Measurements from ENCODE around the gene SSC4D. TPM values are rescaled to one million over a fixed set of nuclear protein-coding genes. Genes with fewer than 3 reads are reported as not detected.
A peak's percentile ranks its signal among the peaks of the same experiment; 100 is the strongest.

The SSC4D gene
- total and polyA plus RNA-seq, 9 of the 15 experiments (the other 6 are each of a cell fraction or from before 2014, with no cell fraction given): 0.06 to 1.1 (median 0.85) TPM; not detected in 1

- TF ChIP-seq ATF3 (IDR thresholded peaks at IDR 0.05) (peak; percentile 74), ATF3 (CRISPR knock-in tag; conservative IDR thresholded peaks at IDR 0.05) (0 out of 2 replicates have a peak, but pooled peaks have one; percentile 40), ZNF592 (IDR thresholded peaks at IDR 0.05) (peak; percentile 86; the same call in 1 of the 2 replicates), HDAC3 (IDR thresholded peaks at IDR 0.05; ENCODE audit: borderline replicate concordance, partially characterized antibody) (no peak), ESRRA (IDR thresholded peaks at IDR 0.05; ENCODE audit: borderline replicate concordance, low read depth) (peak; percentile 76), HNRNPL (IDR thresholded peaks at IDR 0.05; ENCODE audit: low read depth, low read length) (no peak), STAT5A (IDR thresholded peaks at IDR 0.05; ENCODE audit: borderline replicate concordance, low read length) (no peak; the same call in 1 of the 2 replicates), KDM2B (CRISPR knock-in tag; IDR thresholded peaks at IDR 0.05) (no peak), ZNF830 (CRISPR knock-in tag; IDR thresholded peaks at IDR 0.05) (no peak), ZNF785 (CRISPR knock-in tag; IDR thresholded peaks at IDR 0.05) (no peak), CREB1 (IDR thresholded peaks at IDR 0.05) (peak; percentile 67; the same call in 1 of the 2 replicates), CREB1 (CRISPR knock-in tag; IDR thresholded peaks at IDR 0.05) (peak; percentile 59), CUX1 (CRISPR knock-in tag; IDR thresholded peaks at IDR 0.05) (no peak), ZFP36 (IDR thresholded peaks at IDR 0.05; ENCODE audit: low read depth, low read length, partially characterized antibody) (no peak)
Observed at GRCh38 chr7:76359111-76359977, 50.2 kb downstream of the SSC4D start (continued).

All from K562 (cell line).